CD4-positive, alpha-beta T cell treated with Interferon alpha-2 for 1 hour (primary cell): ENCODE results near the gene UBE3A.

Source experiments
- DNase-seq, 2 donors: peaks; one replicate each; pipeline ENCODE4 v3.0.0-alpha.2; 2020 to 2022

The UBE3A gene

GRCh38 chr15:25402342-25402741 is 36.5 kb downstream of the UBE3A start:
- no peak for DNase-seq

GRCh38 chr15:25401501-25401900 is 37.3 kb downstream of the UBE3A start:
- no peak for DNase-seq

GRCh38 chr15:25397100-25397499 is 41.7 kb downstream of the UBE3A start:
- no peak for DNase-seq

GRCh38 chr15:25394898-25395297 is 43.9 kb downstream of the UBE3A start:
- no peak for DNase-seq

- no peak for DNase-seq
Observed at GRCh38 chr15:25392806-25393205, 46.0 kb downstream of the UBE3A start.

- no peak for DNase-seq
Observed at GRCh38 chr15:25391971-25392721, 46.7 kb downstream of the UBE3A start.

- DNase-seq: no peak
Observed at GRCh38 chr15:25385986-25386385, 52.8 kb downstream of the UBE3A start.

- DNase-seq: no peak
Observed at GRCh38 chr15:25381579-25381978, 57.2 kb downstream of the UBE3A start.

- DNase-seq: no peak
Observed at GRCh38 chr15:25378501-25378901, 60.3 kb downstream of the UBE3A start.

GRCh38 chr15:25375557-25375956 is 63.3 kb downstream of the UBE3A start:
- DNase-seq: no peak

- DNase-seq: no peak
Observed at GRCh38 chr15:25374143-25374542, 64.7 kb downstream of the UBE3A start.

GRCh38 chr15:25372298-25372697 is 66.5 kb downstream of the UBE3A start:
- DNase-seq: no peak

GRCh38 chr15:25368850-25369249 is 70.0 kb downstream of the UBE3A start:
- DNase-seq: no peak

GRCh38 chr15:25366058-25366457 is 72.8 kb downstream of the UBE3A start:
- DNase-seq: peak in 1 of 2 donors; percentile 15

- DNase-seq: no peak
Observed at GRCh38 chr15:25362545-25362944, 76.3 kb downstream of the UBE3A start.

- no peak for DNase-seq
Observed at GRCh38 chr15:25347707-25348106, 91.1 kb downstream of the UBE3A start.

GRCh38 chr15:25346371-25346770 is 92.5 kb downstream of the UBE3A start:
- no peak for DNase-seq

GRCh38 chr15:25345943-25346342 is 92.9 kb downstream of the UBE3A start:
- no peak for DNase-seq

GRCh38 chr15:25342629-25343028 is 96.2 kb downstream of the UBE3A start:
- DNase-seq: no peak

- DNase-seq: no peak
Observed at GRCh38 chr15:25339431-25339830, 99.4 kb downstream of the UBE3A start.

GRCh38 chr15:25335279-25335678 is 103.5 kb downstream of the UBE3A start:
- DNase-seq: no peak

- DNase-seq: no peak
Observed at GRCh38 chr15:25333049-25333448, 105.8 kb downstream of the UBE3A start.

GRCh38 chr15:25332306-25332705 is 106.5 kb downstream of the UBE3A start:
- DNase-seq: no peak

GRCh38 chr15:25331860-25332259 is 107.0 kb downstream of the UBE3A start:
- DNase-seq: no peak

GRCh38 chr15:25331404-25331803 is 107.4 kb downstream of the UBE3A start:
- DNase-seq: no peak
